Esophagus squamous epithelium (tissue), 5 donors: ENCODE measurements around the gene TRAM2. TPM values are rescaled to one million over a fixed set of nuclear protein-coding genes. Genes with fewer than 3 reads are reported as not detected.
A peak's percentile ranks its signal among the peaks of the same experiment; 100 is the strongest.

ENCODE experiments used
- DNase-seq: peaks from one replicate; lab custom pipeline; 2025; lab: John Stamatoyannopoulos, UW
- H3K27ac ChIP-seq, 4 donors: fragments of 200-600 bp; sonication (generic); one replicate each; pipeline ENCODE4 v1.5.1; 2016 to 2019; ENCODE audit warnings: mild to moderate bottlenecking in 1 of 4
- H3K27me3 ChIP-seq, 4 donors: fragments of 200-600 bp; sonication (generic); 1 replicate in 3 of 4; 2 replicates in 1 of 4; pipeline versions ENCODE4 v1.5.1 to v1.6.0; 2017 to 2021; ENCODE audit warnings: antibody characterized with exemption in 1 of 4
- H3K36me3 ChIP-seq, 3 donors: fragments of 200-600 bp; sonication (generic); one replicate each; pipeline ENCODE4 v1.5.1; 2016 to 2019
- H3K4me1 ChIP-seq, 3 donors: fragments of 200-600 bp; sonication (generic); one replicate each; pipeline ENCODE4 v1.5.1; 2017 to 2019
- H3K4me3 ChIP-seq, 4 donors: fragments of 200-600 bp; sonication (generic); 1 replicate in 3 of 4; 2 replicates in 1 of 4; pipeline ENCODE4 v1.5.1; 2016 to 2019; ENCODE audit warnings: mild to moderate bottlenecking in 2 of 4, moderate library complexity in 1 of 4
- H3K9me3 ChIP-seq, 3 donors: fragments of 200-600 bp; sonication (generic); one replicate each; pipeline ENCODE4 v1.5.1; 2016 to 2019
- CTCF ChIP-seq, 6 experiments: fragments of 450-650 bp in 4 of 6; fragments of 200-600 bp in 2 of 6; sonication (generic) in 2 of 6; IDR thresholded peaks; one replicate each; pipeline ENCODE4 v1.5.1; 2016 to 2019; ENCODE audit warnings: antibody characterized with exemption in 6 of 6, mild to moderate bottlenecking in 4 of 6, moderate library complexity in 4 of 6
- POLR2A ChIP-seq, 4 donors: fragments of 450-650 bp; IDR thresholded peaks; one replicate each; pipeline ENCODE4 v1.6.1; 2017; ENCODE audit warnings: antibody characterized with exemption in 4 of 4, mild to moderate bottlenecking in 4 of 4, moderate library complexity in 3 of 4
- WGBS, 2 donors: methylation state at CpG; one replicate each; pipeline ENCODE4 v1.1.5; 2018; 5-methylcytosine and 5-hydroxymethylcytosine counted together
- intact Hi-C: fragments of 100-400 bp; cut with DNase I; formaldehyde crosslinking; loops from one replicate; pipeline ENCODE4 v1.15.0; 2022
- total RNA-seq, 4 donors: library from RNA; depleted of rRNA; stranded (reverse); fragments of >200 nt; gene quantifications; one replicate each; pipeline ENCODE4 v1.1.0, GENCODE V29; 2016
- donor health status: DM: yes; HTN: yes; CAD: no.

Gene TRAM2
- total RNA-seq, 4 donors from 2014 or later = 2.3 to 8.6 (median 5.3) TPM

- TF ChIP-seq CTCF (IDR thresholded peaks at IDR 0.05) (no peak), POLR2A (IDR thresholded peaks at IDR 0.05) (no peak)
- DNase-seq = no peak
- intact Hi-C loops = no loop called here
These were observed 35.0 kb upstream of the TRAM2 start for GRCh38 chr6:52611833-52612232.

GRCh38 chr6:52610745-52611355, 34.0 kb upstream of the TRAM2 start:
- no peaks in the 10 kb centered on the region for H3K27me3 ChIP-seq
- 73 to 81% methylated on average over 5 of the region's 5 CpGs for WGBS, 2 donors
- H3K4me3 ChIP-seq = no peak overlapping the region
- no peaks in the 10 kb centered on the region for H3K36me3 ChIP-seq
- no peaks in the 10 kb centered on the region for H3K9me3 ChIP-seq
- no peak for DNase-seq
- TF ChIP-seq CTCF (IDR thresholded peaks at IDR 0.05) = no peak
- TF ChIP-seq POLR2A (IDR thresholded peaks at IDR 0.05) = no peak
- H3K4me1 ChIP-seq = peaks cover 0 to 16% (median 5%) of the 10 kb centered on the region in 3 donors
- intact Hi-C loops = no loop called here
- H3K27ac ChIP-seq = peak overlapping the region in 1 of 4 donors; percentile 54

More at GRCh38 chr6:52611833-52612232, 35.0 kb upstream of the TRAM2 start:
- 30 to 44% methylated on average over 1 of the region's 1 CpG for WGBS, 2 donors
- no peaks in the 10 kb centered on the region for H3K27me3 ChIP-seq
- H3K36me3 ChIP-seq = no peaks in the 10 kb centered on the region
- H3K4me1 ChIP-seq = peaks cover 0 to 16% (median 5%) of the 10 kb centered on the region in 3 donors
- H3K4me3 ChIP-seq = no peak overlapping the region
- no peaks in the 10 kb centered on the region for H3K9me3 ChIP-seq
- peak overlapping the region in 1 of 4 donors; percentile 54 for H3K27ac ChIP-seq

- H3K27ac ChIP-seq = no peak overlapping the region
- no peaks in the 10 kb centered on the region for H3K9me3 ChIP-seq
- WGBS, 2 donors = 49 to 50% methylated on average over 3 of the region's 3 CpGs
- no peak for TF ChIP-seq POLR2A (IDR thresholded peaks at IDR 0.05)
- TF ChIP-seq CTCF (IDR thresholded peaks at IDR 0.05) = no peak
- no peak for DNase-seq
- no peaks in the 10 kb centered on the region for H3K27me3 ChIP-seq
- peaks cover 0 to 16% (median 5%) of the 10 kb centered on the region in 3 donors for H3K4me1 ChIP-seq
- H3K36me3 ChIP-seq = no peaks in the 10 kb centered on the region
- H3K4me3 ChIP-seq = no peak overlapping the region
- intact Hi-C loops = no loop called here
These were observed 33.2 kb upstream of the TRAM2 start for GRCh38 chr6:52610011-52610410.

DNA sequence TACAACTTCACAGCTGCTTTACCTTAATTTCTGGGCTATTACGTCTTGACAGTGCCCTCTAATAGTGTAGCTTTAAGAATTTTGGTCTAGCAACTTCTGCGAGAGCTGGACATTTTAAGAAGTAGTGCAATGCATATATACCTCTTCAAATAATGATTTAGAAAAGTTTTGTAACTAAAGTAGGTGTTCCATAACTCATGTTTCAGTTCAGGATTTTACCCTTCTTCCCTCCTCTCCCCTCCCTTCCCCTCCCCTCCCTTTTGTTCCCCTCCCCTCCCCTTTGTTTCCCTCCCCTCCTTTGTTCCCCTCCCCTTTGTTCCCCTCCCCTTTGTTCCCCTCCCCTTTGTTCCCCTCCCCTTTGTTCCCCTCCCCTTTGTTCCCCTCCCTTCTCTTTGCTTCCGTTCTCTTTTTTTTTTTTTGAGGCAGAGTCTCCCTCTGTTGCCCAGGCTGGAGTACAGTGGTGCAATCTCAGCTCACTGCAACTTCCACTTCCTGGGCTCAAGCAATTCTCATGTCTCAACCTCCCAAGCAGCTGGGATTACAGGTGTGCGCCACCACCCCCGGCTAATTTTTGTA, 28.8 kb upstream of the TRAM2 start:
- Histone ChIP-seq H3K9me3 (no peaks in the 10 kb centered on the region), H3K27ac (no peak overlapping the region), H3K4me1 (no peaks in the 10 kb centered on the region), H3K36me3 (no peaks in the 10 kb centered on the region), H3K4me3 (no peak overlapping the region), H3K27me3 (no peaks in the 10 kb centered on the region)
- no peak for TF ChIP-seq POLR2A (IDR thresholded peaks at IDR 0.05)
- TF ChIP-seq CTCF (IDR thresholded peaks at IDR 0.05) = no peak
- 69 to 84% methylated on average over 4 to 5 of the region's 5 CpGs for WGBS, 2 donors
- no peak for DNase-seq
- intact Hi-C loops = no loop called here

DNA sequence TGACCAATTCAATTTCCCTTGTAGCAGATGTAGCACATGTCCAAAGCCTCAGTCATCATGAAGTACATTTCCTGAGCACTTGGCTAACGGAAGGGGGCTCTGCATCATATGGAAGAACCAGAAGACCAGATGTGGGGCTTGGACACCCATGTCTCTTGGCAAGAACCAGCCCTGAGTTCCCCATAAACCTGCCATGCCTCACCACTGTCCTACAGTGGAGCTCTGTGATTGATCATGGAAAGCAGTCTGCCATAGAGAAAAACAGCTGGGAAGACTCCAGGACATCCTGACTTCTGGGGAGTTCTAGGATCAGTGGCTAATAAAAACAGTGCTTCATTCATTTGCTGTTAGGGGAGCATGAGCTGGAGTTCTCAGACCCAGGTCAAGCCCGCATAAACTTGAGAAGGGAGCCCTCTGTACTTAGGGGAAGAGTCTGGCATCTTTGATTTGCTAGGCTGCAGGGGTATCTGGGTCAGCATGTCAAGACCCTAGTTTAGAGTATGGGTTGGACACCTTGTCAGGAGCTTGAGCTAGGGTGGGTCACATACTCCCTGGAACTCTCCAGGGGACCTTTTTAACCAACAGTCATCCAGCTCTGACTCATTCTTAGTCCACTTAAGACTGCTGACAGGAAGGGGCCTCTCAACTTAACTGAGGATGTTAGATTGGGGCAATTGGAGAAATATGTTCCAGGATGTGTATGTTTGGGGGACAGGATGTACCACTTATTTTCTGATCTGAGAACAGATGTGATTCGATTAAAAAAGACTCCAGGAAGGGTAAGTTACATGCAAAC, 26.3 kb upstream of the TRAM2 start:
- Histone ChIP-seq H3K4me3 (no peak overlapping the region), H3K36me3 (no peaks in the 10 kb centered on the region), H3K27me3 (no peaks in the 10 kb centered on the region), H3K4me1 (peaks cover 0 to 3% (median 0%) of the 10 kb centered on the region in 3 donors), H3K27ac (no peak overlapping the region), H3K9me3 (no peaks in the 10 kb centered on the region)
- intact Hi-C loops = no loop called here
- TF ChIP-seq POLR2A (IDR thresholded peaks at IDR 0.05) (no peak), CTCF (IDR thresholded peaks at IDR 0.05) (no peak)
- no peak for DNase-seq
- 63 to 77% methylated on average over 2 to 3 of the region's 3 CpGs for WGBS, 2 donors
